GM12878 (cell line): ENCODE results near the gene HEATR9. TPM values are rescaled to one million over a fixed set of nuclear protein-coding genes. Genes with fewer than 3 reads are reported as not detected.

Experiments used
- CBFB ChIP-seq: IDR thresholded peaks from 2 replicates; pipeline ENCODE4 v1.6.1; 2016; ENCODE audit warnings: antibody characterized with exemption, low read depth
- CEBPB ChIP-seq, 2 experiments: fragments of 150-350 bp in 1 of 2; IDR thresholded peaks; 2 replicates each; pipeline ENCODE4 v1.6.1; 2012 to 2014; ENCODE audit warnings: low read depth in 2 of 2, low read length in 2 of 2, borderline replicate concordance in 1 of 2, inconsistent platforms in 1 of 2
- CREM ChIP-seq: IDR thresholded peaks from 2 replicates; pipeline ENCODE4 v1.6.1; 2014; ENCODE audit warnings: antibody characterized with exemption, low read depth
- EED ChIP-seq: sonication (generic); IDR thresholded peaks from 2 replicates; pipeline ENCODE4 v1.6.1; 2016; ENCODE audit warnings: antibody characterized with exemption, low read depth
- NBN ChIP-seq: fragments of 450-650 bp; IDR thresholded peaks from 2 replicates; pipeline ENCODE4 v1.6.1; 2016
- NFYB ChIP-seq: IDR thresholded peaks from 2 replicates; pipeline ENCODE4 v1.6.1; 2011; ENCODE audit warnings: low read depth, mild to moderate bottlenecking, low read length, improper control_type of control experiment, moderate library complexity; ENCODE audit not compliant: insufficient read depth
- POU2F2 ChIP-seq: IDR thresholded peaks from 3 replicates; pipeline ENCODE4 v1.6.1; 2011; ENCODE audit warnings: low read depth, mild to moderate bottlenecking, low read length, borderline replicate concordance
- RCOR1 ChIP-seq: conservative IDR thresholded peaks from 2 replicates; pipeline ENCODE4 v1.6.1; 2012; ENCODE audit warnings: low read depth, low read length, improper control_type of control experiment
- SREBF2 ChIP-seq: IDR thresholded peaks from 2 replicates; pipeline ENCODE4 v1.6.1; 2012; ENCODE audit warnings: mild to moderate bottlenecking, low read length
- SUPT20H ChIP-seq: IDR thresholded peaks from 2 replicates; pipeline ENCODE4 v1.6.1; 2011; ENCODE audit warnings: low read depth, mild to moderate bottlenecking, low read length, moderate library complexity, borderline replicate concordance; ENCODE audit not compliant: control insufficient read depth
- ZNF384 ChIP-seq: IDR thresholded peaks from 2 replicates; pipeline ENCODE4 v1.6.1; 2012; ENCODE audit warnings: low read depth, mild to moderate bottlenecking, low read length, improper control_type of control experiment, borderline replicate concordance
- polyA plus RNA-seq, 11 experiments: library from polyadenylated mRNA; depleted of rRNA in 4 of 11; unstranded in 6 of 11; stranded (reverse) in 5 of 11; fragments of >200 nt; fragmentation: Nextera tagmentation in 4 of 11; fragmentation: Illumina TruSeq in 1 of 11; extraction: Ambion mirVana in 4 of 11; extraction: Trizol in 1 of 11; gene quantifications; 1 replicate in 1 of 11; 2 replicates in 10 of 11; pipeline versions ENCODE4 v1.2.1 to v1.2.3, GENCODE V29; 2011 to 2016; ENCODE audit warnings: inconsistent platforms in 2 of 11, missing spikeins in 2 of 11, low read depth in 1 of 11
- total RNA-seq, 4 experiments: library from RNA; depleted of rRNA in 3 of 4; stranded (reverse); fragments of >200 nt in 3 of 4; fragmentation: Illumina TruSeq in 1 of 4; extraction: Trizol in 1 of 4; gene quantifications; 2 replicates each; pipeline versions ENCODE4 v1.2.1 to v1.2.3, GENCODE V29; 2013 to 2021
- TF ChIP-seq, protein P1 (sequence below), 3 experiments: IDR thresholded peaks in 2 of 3; conservative IDR thresholded peaks in 1 of 3; 2 replicates each; pipeline ENCODE4 v1.5.1; 2011; ENCODE audit warnings: low read depth in 3 of 3, low read length in 3 of 3, mild to moderate bottlenecking in 3 of 3, control low read depth in 2 of 3, moderate library complexity in 2 of 3, inconsistent platforms in 1 of 3, mixed read lengths in 1 of 3; ENCODE audit not compliant: control insufficient read depth in 2 of 3, insufficient read depth in 1 of 3; ENCODE audit errors: extremely low read depth in 1 of 3
- TF ChIP-seq, protein P2 (sequence below): IDR thresholded peaks from 2 replicates; pipeline ENCODE4 v1.6.1; 2011; ENCODE audit warnings: borderline replicate concordance, low read depth, mild to moderate bottlenecking, moderate library complexity, low read length; ENCODE audit not compliant: insufficient read depth, poor library complexity, severe bottlenecking
- TF ChIP-seq, protein P3 (sequence below): fragments of 450-650 bp; IDR thresholded peaks from 2 replicates; pipeline ENCODE4 v1.6.1; 2017; ENCODE audit warnings: mild to moderate bottlenecking, moderate library complexity

HEATR9 gene
- total and polyA plus RNA-seq, 10 of the 15 experiments (the other 5 are each of a cell fraction or from before 2014, with no cell fraction given): 0.04 to 0.43 (median 0.13) TPM; not detected in 2

DNA sequence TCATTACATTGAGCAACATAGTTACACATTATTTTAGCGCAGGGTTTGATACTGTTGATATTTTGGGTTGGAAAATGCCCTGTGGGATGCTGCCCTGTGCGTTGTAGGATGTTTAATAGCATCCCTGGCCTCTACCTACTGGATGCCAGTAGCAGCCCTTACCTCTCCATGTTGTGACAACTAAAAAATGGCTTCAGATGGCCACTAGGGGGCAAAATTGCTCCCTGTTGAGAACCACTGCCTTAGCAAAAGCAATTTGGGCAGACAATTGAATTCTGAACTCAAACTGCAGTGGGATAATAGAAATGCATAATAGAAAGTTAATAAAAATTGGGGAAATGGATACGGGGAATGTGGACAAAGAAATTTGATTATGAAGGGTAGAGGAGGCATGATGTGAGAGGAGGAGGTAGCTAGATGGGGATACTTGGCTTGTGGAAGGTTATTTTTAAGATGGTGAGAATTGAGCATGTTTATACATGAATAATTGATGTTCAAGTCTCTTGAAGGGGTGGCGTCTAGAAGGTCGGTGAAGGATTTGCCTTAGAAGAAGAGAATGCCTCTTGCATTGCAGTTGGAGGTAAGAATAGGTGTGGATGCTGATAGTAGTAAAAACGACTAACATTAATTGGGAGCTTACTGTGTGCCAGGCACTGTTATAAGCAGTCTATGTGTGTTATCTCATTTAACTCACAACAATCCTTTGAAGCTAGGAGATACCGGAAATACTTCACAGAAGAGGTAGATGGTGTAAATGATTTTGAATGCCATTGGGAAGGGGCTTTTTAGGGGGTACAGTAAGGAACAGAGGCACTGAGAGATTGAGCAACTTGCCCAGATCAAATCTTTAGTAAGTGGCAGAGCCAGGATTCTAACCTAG lies 19.0 kb downstream of the HEATR9 start (continued):
- no peak for TF ChIP-seq RCOR1
- TF ChIP-seq CREM: no peak
- no peak for TF ChIP-seq NFYB
- TF ChIP-seq CBFB: 0 out of 2 replicates have a peak, but pooled peaks have one; percentile 37
- no peak for TF ChIP-seq CEBPB (IDR thresholded peaks at IDR 0.05; ENCODE audit: borderline replicate concordance in 1 of 2, low read depth in 2 of 2, low read length in 2 of 2)
- no peak for TF ChIP-seq SREBF2
- 0 out of 3 replicates have a peak, but pooled peaks have one; percentile 39 for TF ChIP-seq POU2F2
- TF ChIP-seq, protein P1, sequence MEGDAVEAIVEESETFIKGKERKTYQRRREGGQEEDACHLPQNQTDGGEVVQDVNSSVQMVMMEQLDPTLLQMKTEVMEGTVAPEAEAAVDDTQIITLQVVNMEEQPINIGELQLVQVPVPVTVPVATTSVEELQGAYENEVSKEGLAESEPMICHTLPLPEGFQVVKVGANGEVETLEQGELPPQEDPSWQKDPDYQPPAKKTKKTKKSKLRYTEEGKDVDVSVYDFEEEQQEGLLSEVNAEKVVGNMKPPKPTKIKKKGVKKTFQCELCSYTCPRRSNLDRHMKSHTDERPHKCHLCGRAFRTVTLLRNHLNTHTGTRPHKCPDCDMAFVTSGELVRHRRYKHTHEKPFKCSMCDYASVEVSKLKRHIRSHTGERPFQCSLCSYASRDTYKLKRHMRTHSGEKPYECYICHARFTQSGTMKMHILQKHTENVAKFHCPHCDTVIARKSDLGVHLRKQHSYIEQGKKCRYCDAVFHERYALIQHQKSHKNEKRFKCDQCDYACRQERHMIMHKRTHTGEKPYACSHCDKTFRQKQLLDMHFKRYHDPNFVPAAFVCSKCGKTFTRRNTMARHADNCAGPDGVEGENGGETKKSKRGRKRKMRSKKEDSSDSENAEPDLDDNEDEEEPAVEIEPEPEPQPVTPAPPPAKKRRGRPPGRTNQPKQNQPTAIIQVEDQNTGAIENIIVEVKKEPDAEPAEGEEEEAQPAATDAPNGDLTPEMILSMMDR (IDR thresholded peaks at IDR 0.05 in 2 of 3, conservative IDR thresholded peaks at IDR 0.05 in 1 of 3; ENCODE audit: control insufficient read depth in 2 of 3, extremely low read depth in 1 of 3, insufficient read depth in 1 of 3, low read depth in 3 of 3, low read length in 3 of 3): peak; percentile 73 to 79 (median 75)
- TF ChIP-seq, protein P2, sequence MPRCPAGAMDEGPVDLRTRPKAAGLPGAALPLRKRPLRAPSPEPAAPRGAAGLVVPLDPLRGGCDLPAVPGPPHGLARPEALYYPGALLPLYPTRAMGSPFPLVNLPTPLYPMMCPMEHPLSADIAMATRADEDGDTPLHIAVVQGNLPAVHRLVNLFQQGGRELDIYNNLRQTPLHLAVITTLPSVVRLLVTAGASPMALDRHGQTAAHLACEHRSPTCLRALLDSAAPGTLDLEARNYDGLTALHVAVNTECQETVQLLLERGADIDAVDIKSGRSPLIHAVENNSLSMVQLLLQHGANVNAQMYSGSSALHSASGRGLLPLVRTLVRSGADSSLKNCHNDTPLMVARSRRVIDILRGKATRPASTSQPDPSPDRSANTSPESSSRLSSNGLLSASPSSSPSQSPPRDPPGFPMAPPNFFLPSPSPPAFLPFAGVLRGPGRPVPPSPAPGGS: no peak
- TF ChIP-seq SUPT20H: no peak
- TF ChIP-seq ZNF384: no peak
- 0 out of 2 replicates have a peak, but pooled peaks have one; percentile 22 for TF ChIP-seq NBN
- TF ChIP-seq, protein P3, sequence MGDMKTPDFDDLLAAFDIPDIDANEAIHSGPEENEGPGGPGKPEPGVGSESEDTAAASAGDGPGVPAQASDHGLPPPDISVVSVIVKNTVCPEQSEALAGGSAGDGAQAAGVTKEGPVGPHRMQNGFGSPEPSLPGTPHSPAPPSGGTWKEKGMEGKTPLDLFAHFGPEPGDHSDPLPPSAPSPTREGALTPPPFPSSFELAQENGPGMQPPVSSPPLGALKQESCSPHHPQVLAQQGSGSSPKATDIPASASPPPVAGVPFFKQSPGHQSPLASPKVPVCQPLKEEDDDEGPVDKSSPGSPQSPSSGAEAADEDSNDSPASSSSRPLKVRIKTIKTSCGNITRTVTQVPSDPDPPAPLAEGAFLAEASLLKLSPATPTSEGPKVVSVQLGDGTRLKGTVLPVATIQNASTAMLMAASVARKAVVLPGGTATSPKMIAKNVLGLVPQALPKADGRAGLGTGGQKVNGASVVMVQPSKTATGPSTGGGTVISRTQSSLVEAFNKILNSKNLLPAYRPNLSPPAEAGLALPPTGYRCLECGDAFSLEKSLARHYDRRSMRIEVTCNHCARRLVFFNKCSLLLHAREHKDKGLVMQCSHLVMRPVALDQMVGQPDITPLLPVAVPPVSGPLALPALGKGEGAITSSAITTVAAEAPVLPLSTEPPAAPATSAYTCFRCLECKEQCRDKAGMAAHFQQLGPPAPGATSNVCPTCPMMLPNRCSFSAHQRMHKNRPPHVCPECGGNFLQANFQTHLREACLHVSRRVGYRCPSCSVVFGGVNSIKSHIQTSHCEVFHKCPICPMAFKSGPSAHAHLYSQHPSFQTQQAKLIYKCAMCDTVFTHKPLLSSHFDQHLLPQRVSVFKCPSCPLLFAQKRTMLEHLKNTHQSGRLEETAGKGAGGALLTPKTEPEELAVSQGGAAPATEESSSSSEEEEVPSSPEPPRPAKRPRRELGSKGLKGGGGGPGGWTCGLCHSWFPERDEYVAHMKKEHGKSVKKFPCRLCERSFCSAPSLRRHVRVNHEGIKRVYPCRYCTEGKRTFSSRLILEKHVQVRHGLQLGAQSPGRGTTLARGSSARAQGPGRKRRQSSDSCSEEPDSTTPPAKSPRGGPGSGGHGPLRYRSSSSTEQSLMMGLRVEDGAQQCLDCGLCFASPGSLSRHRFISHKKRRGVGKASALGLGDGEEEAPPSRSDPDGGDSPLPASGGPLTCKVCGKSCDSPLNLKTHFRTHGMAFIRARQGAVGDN: 0 out of 2 replicates have a peak, but pooled peaks have one; percentile 11
- no peak for TF ChIP-seq EED
